Liver (tissue), 3 donors: ENCODE measurements around the gene LRRN1.

ENCODE experiments used
- HNF4G ChIP-seq: IDR thresholded peaks from 2 replicates; pipeline ENCODE4 v1.6.1; 2016; ENCODE audit warnings: antibody characterized with exemption
- JUND ChIP-seq, 2 donors: IDR thresholded peaks; 2 replicates each; pipeline ENCODE4 v1.6.1; 2016; ENCODE audit warnings: antibody characterized with exemption in 2 of 2
- RAD21 ChIP-seq, 2 donors: IDR thresholded peaks; 2 replicates each; pipeline ENCODE4 v1.6.1; 2016; ENCODE audit warnings: antibody characterized with exemption in 2 of 2, mild to moderate bottlenecking in 2 of 2
- TAF1 ChIP-seq: conservative IDR thresholded peaks from 2 replicates; pipeline ENCODE4 v1.6.1; 2016; ENCODE audit warnings: antibody characterized with exemption, mild to moderate bottlenecking
- TF ChIP-seq, protein P1 (sequence below): IDR thresholded peaks from 2 replicates; pipeline ENCODE4 v1.6.1; 2016; ENCODE audit warnings: antibody characterized with exemption
- TF ChIP-seq, protein P2 (sequence below): fragments of 150-350 bp; IDR thresholded peaks from 2 replicates; pipeline ENCODE4 v1.5.1; 2017; ENCODE audit warnings: improper control_type of control experiment, low read depth, low read length; ENCODE audit not compliant: missing input control
- donor health status: healthy.
- donor health status: healthy.

DNA sequence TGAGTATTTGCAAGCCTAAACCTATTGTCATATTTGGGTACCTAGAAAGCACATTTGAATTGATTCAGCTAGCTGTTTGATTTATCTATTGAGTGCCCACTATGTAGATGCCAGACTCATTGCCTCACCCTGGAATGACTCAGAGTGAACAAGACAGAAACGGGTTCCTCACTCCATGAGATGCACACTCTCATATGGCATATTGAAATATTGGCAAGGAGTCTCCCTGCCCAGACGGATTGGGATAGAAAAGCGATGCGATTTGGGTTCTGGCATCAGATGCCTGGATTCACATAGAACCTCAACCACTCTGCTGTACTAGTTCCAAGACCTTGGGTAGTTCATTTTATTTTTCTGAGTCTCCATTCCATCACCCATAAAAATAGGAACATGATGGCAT lies 22.5 kb downstream of the LRRN1 start:
- TF ChIP-seq, protein P1, sequence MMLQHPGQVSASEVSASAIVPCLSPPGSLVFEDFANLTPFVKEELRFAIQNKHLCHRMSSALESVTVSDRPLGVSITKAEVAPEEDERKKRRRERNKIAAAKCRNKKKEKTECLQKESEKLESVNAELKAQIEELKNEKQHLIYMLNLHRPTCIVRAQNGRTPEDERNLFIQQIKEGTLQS = no peak
- TF ChIP-seq, protein P2, sequence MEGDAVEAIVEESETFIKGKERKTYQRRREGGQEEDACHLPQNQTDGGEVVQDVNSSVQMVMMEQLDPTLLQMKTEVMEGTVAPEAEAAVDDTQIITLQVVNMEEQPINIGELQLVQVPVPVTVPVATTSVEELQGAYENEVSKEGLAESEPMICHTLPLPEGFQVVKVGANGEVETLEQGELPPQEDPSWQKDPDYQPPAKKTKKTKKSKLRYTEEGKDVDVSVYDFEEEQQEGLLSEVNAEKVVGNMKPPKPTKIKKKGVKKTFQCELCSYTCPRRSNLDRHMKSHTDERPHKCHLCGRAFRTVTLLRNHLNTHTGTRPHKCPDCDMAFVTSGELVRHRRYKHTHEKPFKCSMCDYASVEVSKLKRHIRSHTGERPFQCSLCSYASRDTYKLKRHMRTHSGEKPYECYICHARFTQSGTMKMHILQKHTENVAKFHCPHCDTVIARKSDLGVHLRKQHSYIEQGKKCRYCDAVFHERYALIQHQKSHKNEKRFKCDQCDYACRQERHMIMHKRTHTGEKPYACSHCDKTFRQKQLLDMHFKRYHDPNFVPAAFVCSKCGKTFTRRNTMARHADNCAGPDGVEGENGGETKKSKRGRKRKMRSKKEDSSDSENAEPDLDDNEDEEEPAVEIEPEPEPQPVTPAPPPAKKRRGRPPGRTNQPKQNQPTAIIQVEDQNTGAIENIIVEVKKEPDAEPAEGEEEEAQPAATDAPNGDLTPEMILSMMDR = no peak
- no peak for TF ChIP-seq JUND (IDR thresholded peaks at IDR 0.05)
- TF ChIP-seq HNF4G = no peak
- no peak for TF ChIP-seq RAD21 (IDR thresholded peaks at IDR 0.05)
- TF ChIP-seq TAF1 = no peak
